ENCODE results near the gene GJB2.

Gene GJB2

DNA sequence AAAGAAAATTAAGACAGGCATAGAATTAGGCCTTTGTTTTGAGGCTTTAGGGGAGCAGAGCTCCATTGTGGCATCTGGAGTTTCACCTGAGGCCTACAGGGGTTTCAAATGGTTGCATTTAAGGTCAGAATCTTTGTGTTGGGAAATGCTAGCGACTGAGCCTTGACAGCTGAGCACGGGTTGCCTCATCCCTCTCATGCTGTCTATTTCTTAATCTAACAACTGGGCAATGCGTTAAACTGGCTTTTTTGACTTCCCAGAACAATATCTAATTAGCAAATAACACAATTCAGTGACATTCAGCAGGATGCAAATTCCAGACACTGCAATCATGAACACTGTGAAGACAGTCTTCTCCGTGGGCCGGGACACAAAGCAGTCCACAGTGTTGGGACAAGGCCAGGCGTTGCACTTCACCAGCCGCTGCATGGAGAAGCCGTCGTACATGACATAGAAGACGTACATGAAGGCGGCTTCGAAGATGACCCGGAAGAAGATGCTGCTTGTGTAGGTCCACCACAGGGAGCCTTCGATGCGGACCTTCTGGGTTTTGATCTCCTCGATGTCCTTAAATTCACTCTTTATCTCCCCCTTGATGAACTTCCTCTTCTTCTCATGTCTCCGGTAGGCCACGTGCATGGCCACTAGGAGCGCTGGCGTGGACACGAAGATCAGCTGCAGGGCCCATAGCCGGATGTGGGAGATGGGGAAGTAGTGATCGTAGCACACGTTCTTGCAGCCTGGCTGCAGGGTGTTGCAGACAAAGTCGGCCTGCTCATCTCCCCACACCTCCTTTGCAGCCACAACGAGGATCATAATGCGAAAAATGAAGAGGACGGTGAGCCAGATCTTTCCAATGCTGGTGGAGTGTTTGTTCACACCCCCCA is 3.8 kb downstream of the GJB2 start:
- no peak for TF ChIP-seq CTCF (IDR thresholded peaks at IDR 0.05)
- peak; percentile 66 for DNase-seq (ENCODE audit: low spot score)
- H3K27ac ChIP-seq = no peak overlapping the region
- H3K4me3 ChIP-seq = no peak overlapping the region

DNA sequence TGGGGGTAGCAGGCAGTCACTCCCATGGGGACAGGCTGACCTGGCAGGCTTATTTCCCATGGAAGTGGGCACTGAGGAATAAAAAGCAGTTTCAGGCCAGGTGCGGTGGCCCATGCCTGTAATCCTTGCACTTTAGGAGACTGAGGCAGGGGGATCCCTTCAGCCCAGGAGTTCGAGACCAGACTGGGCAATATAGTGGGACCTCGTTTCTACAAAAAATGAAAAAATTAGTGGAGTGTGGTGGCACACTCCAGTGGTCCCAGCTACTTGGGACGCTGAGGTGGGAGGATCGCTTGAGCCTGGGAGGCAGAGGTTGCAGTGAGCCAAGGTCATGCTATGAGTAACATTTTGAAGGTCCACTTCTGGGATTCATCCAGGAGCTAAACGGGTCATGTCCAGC is 6.0 kb downstream of the GJB2 start:
- Histone ChIP-seq H3K4me3 (no peak overlapping the region), H3K27ac (no peak overlapping the region)
- TF ChIP-seq CTCF (IDR thresholded peaks at IDR 0.05) = no peak
- peak; percentile 61 for DNase-seq (ENCODE audit: low spot score)

DNA sequence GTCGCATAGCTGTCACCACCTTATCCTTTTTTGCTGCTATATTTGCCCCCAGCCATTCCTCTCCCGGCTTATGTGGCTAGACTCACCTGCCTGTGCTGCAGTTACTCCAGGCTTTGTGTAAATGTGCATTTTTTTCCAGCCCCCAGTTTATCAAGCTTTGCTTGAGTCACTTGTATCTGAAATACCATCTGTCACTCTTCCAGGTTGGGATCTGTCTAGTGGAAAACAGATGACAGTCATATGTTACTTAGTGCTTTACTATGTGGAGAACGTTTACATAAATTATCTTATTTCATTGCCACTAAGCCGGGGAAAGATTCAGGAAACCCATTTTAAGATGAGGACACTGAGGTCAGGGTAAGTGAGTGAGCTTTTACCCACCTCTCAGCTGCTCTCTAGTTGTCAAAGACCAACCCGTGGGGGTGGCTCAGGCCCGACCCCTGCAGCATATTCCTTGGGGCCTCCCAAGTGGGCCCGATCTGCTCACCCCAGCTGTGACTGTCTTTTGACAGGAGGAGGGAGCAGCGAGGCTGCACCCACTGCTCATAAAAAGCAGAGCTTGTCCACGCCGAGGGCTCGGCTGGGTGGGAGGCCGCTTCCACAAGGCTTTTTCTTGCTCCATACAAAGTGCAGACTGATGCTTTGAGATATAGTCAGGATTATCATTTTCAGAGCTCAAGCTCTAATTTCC is 7.2 kb downstream of the GJB2 start:
- DNase-seq (ENCODE audit: low spot score) = peak; percentile 43
- no peak for TF ChIP-seq CTCF (IDR thresholded peaks at IDR 0.05)
- no peak overlapping the region for H3K27ac ChIP-seq
- no peak overlapping the region for H3K4me3 ChIP-seq

DNA sequence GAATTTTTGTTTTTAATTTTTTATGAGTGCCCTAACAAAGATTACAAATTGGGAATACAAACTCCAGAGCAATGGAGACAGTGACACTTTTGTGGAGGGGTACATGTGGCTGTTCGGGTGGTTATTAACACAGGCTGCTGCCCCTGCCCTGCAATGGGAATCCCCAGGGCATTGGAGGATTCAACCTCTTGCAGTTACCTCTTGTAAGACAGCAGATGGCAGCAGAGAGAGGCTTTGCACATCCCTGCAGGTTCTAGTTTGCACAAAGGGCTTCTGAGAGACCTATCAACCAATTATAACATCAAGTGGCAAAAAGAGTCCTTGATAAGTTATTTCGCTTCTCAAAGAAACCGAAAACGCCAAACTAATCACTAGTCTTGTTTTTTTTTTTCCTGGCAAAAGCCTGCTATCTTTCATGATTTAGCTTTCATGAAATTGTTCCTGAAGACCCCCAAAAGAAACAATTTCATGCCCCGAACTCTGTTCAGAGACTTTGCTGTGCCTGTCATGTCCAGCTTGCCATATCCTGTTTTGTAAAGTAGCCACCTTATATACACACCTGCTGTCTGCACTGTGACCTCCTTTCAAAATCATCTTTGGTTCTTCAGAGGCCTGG is 10.4 kb downstream of the GJB2 start:
- DNase-seq (ENCODE audit: low spot score) = peak; percentile 65

GRCh38 chr13:20181188-20181587 is 11.6 kb downstream of the GJB2 start:
- DNase-seq (ENCODE audit: low spot score) = no peak
- no peak for TF ChIP-seq CTCF (IDR thresholded peaks at IDR 0.05)
- Histone ChIP-seq H3K4me3 (no peak overlapping the region), H3K27ac (no peak overlapping the region)

More for the DNA sequence above, 10.4 kb downstream of the GJB2 start:
- Histone ChIP-seq H3K27ac (no peak overlapping the region), H3K4me3 (no peak overlapping the region)
- TF ChIP-seq CTCF (IDR thresholded peaks at IDR 0.05) = peak; percentile 61

DNA sequence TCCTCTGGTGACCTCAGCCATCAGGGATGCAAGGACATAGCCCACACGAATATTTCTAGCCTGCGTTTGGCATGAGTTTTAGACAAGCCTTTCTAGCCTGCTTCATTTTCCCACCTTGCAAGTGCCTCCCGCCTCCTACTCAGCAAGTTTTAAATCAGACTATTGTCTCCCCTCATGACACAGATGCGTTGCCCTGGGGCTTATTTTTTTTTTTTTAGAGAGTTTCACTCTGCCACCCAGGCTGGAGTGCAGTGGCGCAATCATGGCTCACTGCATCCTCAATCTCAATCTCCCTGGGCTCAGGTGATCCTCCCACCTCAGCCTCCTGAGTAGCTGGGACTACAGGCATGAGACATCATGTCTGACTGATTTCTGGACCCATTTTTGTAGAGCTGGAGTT is 14.6 kb downstream of the GJB2 start:
- no peak overlapping the region for H3K27ac ChIP-seq
- no peak for DNase-seq (ENCODE audit: low spot score)
- H3K4me3 ChIP-seq = no peak overlapping the region
- TF ChIP-seq CTCF (IDR thresholded peaks at IDR 0.05) = no peak
